Neural progenitor cell (in vitro differentiated cells): ENCODE data around the gene CCAR1.
"Not testable (repeated sequence)": the region's sequence is repeated elsewhere in the genome, so short reads cannot be mapped to it uniquely, and the experiment has no call there.

Experiments used
- CTCF ChIP-seq: fragments of 200-600 bp; sonication (generic); IDR thresholded peaks from 2 replicates; pipeline ENCODE4 v1.5.1; 2017; ENCODE audit warnings: antibody characterized with exemption, mild to moderate bottlenecking
- EZH2 ChIP-seq: fragments of 200-600 bp; sonication (generic); IDR thresholded peaks from 2 replicates; pipeline ENCODE4 v1.6.1; 2017; ENCODE audit warnings: antibody characterized with exemption, mild to moderate bottlenecking, moderate library complexity
- EZH2phosphoT487 ChIP-seq: fragments of 200-600 bp; sonication (generic); IDR thresholded peaks from 2 replicates; pipeline ENCODE4 v1.6.1; 2017; ENCODE audit warnings: antibody characterized with exemption

DNA sequence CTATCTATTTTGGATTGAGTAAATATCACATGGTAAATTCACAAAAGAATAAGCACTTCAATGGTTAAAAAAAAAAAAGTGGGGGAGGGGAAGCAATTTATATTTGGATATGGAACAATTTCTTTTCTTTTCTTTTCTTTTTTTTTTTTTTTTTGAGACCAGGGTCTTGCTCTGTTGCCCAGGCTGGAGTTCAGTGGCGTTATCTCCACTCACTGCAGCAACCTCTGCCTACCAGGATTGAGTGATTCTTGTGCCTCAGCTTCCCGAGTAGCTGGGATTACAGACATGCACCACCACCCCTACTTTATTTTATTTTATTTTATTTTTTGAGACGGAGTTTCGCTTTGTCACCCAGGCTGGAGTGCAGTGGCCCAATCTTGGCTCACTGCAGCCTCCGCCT is 12.1 kb upstream of the CCAR1 start:
- not testable (repeated sequence) for TF ChIP-seq CTCF, EZH2phosphoT487, EZH2
